Osteoblast (primary cell): Measurements from ENCODE around the gene SORCS1. TPM values are rescaled to one million over a fixed set of nuclear protein-coding genes. Genes with fewer than 3 reads are reported as not detected.

Experiments used
- DNase-seq: peaks from one replicate; pipeline ENCODE4 v3.0.0; 2011; ENCODE audit warnings: low spot score, mixed read lengths; ENCODE audit not compliant: insufficient read length; ENCODE audit errors: missing footprints
- H2AFZ ChIP-seq: 2 replicates; pipeline ENCODE4 v1.6.0; 2011; ENCODE audit warnings: mild to moderate bottlenecking, low read length
- H3K27ac ChIP-seq: 2 replicates; pipeline ENCODE4 v1.5.1; 2011; ENCODE audit warnings: mild to moderate bottlenecking, low read depth, low read length, moderate library complexity
- H3K27me3 ChIP-seq: 2 replicates; pipeline ENCODE4 v1.6.0; 2012; ENCODE audit warnings: mild to moderate bottlenecking, control low read depth, inconsistent platforms, low read length, moderate library complexity; ENCODE audit not compliant: insufficient read depth
- H3K36me3 ChIP-seq: 2 replicates; pipeline ENCODE4 v1.5.1; 2011; ENCODE audit warnings: mild to moderate bottlenecking, low read length, control low read depth, moderate library complexity; ENCODE audit not compliant: insufficient read depth
- H3K4me1 ChIP-seq: 2 replicates; pipeline ENCODE4 v1.5.1; 2011; ENCODE audit warnings: mild to moderate bottlenecking, low read length, control low read depth, moderate library complexity; ENCODE audit not compliant: insufficient read depth
- H3K4me2 ChIP-seq: 2 replicates; pipeline ENCODE4 v1.6.0; 2011; ENCODE audit warnings: mild to moderate bottlenecking, low read length; ENCODE audit not compliant: insufficient read depth
- H3K4me3 ChIP-seq: fragments of 200-600 bp; sonication (generic); 3 replicates; pipeline ENCODE4 v1.5.1; 2012; ENCODE audit warnings: mild to moderate bottlenecking, low read length, inconsistent platforms; ENCODE audit not compliant: insufficient read depth
- H3K79me2 ChIP-seq: 2 replicates; pipeline ENCODE4 v1.6.0; 2012; ENCODE audit warnings: mild to moderate bottlenecking, low read length, control low read depth, inconsistent platforms; ENCODE audit not compliant: insufficient read depth
- H3K9me3 ChIP-seq: 2 replicates; pipeline ENCODE4 v1.5.1; 2011; ENCODE audit warnings: low read depth, low read length, control low read depth
- H4K20me1 ChIP-seq: 2 replicates; pipeline ENCODE4 v1.6.0; 2012; ENCODE audit warnings: mild to moderate bottlenecking, low read length, control low read depth; ENCODE audit not compliant: insufficient read depth
- total RNA-seq: library from RNA; depleted of rRNA; stranded (reverse); fragments of >200 nt; gene quantifications from 2 replicates; pipeline ENCODE4 v1.2.3, GENCODE V29; 2012
- TF ChIP-seq, protein P1 (sequence below): IDR thresholded peaks from 2 replicates; pipeline ENCODE4 v1.5.1; 2011; ENCODE audit warnings: mild to moderate bottlenecking, low read depth, low read length, moderate library complexity; ENCODE audit errors: extremely low read depth

The SORCS1 gene
- total RNA-seq, 1 donor, result not detected

DNA sequence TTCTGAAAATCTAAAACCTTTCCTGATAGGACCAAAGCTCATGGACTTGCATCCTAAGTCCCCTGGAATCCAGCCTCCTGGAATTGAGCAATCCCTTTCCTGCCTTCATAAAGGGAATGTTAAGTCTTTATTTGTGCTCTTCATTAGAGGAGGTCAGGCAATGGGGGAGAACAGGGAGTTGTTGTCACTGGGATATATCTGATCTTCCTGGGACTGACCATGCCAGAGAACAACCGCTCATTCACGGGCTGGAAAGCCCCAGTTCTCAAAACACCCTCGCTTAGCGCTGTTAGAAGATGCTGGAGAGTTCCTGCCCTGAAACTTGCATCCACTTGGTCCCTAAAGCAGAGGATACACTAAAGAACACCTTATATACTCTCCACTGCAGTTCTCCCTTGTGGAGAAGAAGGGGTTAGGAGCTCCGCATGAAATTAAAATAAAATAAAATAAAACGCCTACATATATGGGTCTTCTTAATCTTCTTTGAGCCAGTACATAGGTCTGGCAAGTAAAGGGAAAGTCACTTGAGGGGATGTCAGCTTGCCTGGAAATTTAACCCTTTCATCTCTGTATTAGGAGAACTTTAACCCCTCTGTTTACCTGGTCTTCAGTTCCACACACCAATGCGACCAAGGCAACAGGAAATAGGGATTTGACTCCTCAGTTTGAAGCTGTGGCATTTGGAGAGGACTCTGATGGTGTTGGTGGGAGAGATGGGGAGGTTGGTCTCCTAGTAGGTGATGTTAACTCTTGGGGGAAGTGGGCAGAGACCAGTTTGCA, 1.2 kb downstream of the SORCS1 start:
- Histone ChIP-seq H3K9me3 (peaks cover 2% of the 10 kb centered on the region), H3K27me3 (no peaks in the 10 kb centered on the region), H2AFZ (no peak overlapping the region), H3K4me1 (no peaks in the 10 kb centered on the region), H3K79me2 (no peaks in the 10 kb centered on the region), H4K20me1 (no peaks in the 10 kb centered on the region), H3K36me3 (no peaks in the 10 kb centered on the region), H3K4me3 (no peak overlapping the region), H3K27ac (no peak overlapping the region), H3K4me2 (no peak overlapping the region)
- DNase-seq, result peak; percentile 53
- TF ChIP-seq, protein P1, sequence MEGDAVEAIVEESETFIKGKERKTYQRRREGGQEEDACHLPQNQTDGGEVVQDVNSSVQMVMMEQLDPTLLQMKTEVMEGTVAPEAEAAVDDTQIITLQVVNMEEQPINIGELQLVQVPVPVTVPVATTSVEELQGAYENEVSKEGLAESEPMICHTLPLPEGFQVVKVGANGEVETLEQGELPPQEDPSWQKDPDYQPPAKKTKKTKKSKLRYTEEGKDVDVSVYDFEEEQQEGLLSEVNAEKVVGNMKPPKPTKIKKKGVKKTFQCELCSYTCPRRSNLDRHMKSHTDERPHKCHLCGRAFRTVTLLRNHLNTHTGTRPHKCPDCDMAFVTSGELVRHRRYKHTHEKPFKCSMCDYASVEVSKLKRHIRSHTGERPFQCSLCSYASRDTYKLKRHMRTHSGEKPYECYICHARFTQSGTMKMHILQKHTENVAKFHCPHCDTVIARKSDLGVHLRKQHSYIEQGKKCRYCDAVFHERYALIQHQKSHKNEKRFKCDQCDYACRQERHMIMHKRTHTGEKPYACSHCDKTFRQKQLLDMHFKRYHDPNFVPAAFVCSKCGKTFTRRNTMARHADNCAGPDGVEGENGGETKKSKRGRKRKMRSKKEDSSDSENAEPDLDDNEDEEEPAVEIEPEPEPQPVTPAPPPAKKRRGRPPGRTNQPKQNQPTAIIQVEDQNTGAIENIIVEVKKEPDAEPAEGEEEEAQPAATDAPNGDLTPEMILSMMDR, result no peak

DNA sequence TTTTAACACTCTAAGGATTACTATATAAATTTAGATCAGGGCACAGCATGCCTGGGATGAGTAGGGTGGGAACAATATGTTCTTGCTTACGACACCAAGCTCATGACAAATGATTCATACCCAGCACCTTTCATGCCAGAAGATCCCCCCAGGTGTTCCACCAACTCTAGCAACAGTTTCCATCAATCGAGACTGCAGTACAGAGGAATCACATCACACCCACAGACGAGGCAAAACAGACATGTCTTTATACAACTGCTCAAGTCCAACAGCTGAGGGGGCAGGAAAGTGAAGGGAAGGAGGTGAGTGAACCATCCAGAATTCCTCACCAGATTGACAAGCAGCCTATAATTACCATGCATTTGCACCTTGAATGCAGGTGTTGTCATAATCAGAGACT, 3.6 kb downstream of the SORCS1 start:
- H3K4me3 ChIP-seq, result no peak overlapping the region
- DNase-seq, result no peak
- no peaks in the 10 kb centered on the region for H3K79me2 ChIP-seq
- TF ChIP-seq, protein P1, result no peak
- no peak overlapping the region for H3K4me2 ChIP-seq
- no peaks in the 10 kb centered on the region for H3K36me3 ChIP-seq
- H4K20me1 ChIP-seq, result no peaks in the 10 kb centered on the region
- H3K9me3 ChIP-seq, result peaks cover 2% of the 10 kb centered on the region
- no peak overlapping the region for H2AFZ ChIP-seq
- H3K27me3 ChIP-seq, result no peaks in the 10 kb centered on the region
- H3K4me1 ChIP-seq, result no peaks in the 10 kb centered on the region
- H3K27ac ChIP-seq, result no peak overlapping the region

DNA sequence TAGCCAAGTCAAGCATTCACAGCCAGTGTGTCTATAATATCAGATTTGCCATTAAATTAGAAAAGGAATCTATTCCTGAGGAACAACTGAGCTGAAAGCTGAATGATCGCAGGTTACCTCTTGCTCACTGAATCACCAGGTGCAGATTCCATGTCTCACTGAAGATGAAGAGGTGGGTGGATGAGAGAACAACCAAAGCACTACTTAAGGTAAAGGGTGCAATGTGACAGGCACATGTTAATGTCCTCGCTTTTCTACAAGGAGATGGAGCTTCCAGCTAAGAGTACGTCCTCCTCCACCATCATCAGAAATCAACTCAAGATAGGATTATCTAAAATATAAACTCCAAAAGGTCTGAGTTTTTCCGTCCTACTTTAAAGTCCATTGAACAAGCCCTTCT, 4.6 kb downstream of the SORCS1 start:
- Histone ChIP-seq H3K27me3 (no peaks in the 10 kb centered on the region), H3K4me1 (no peaks in the 10 kb centered on the region), H3K27ac (no peak overlapping the region), H3K4me3 (no peak overlapping the region), H3K36me3 (no peaks in the 10 kb centered on the region), H2AFZ (no peak overlapping the region), H3K79me2 (no peaks in the 10 kb centered on the region), H3K4me2 (no peak overlapping the region), H3K9me3 (peaks cover 2% of the 10 kb centered on the region), H4K20me1 (no peaks in the 10 kb centered on the region)
- TF ChIP-seq, protein P1, result no peak
- DNase-seq, result no peak

DNA sequence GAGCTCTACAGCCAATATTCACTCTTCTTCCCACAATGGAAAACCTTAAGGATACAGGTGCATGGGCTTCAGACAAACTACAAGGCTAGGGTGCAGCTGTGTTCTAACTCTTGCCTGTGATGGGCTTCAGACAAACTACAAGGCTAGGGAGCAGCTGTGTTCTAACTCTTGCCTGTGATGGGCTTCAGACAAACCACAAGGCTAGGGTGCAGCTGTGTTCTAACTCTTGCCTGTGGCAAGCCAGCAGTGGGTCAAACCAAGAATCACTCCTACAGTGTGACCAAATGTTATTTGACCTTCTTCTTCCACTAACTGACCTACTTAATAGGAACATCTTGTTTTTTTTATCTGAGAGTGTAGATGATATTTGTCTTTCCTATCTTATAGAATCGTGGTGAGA, 7.4 kb downstream of the SORCS1 start:
- DNase-seq, result no peak

More for the DNA sequence above, 7.4 kb downstream of the SORCS1 start:
- H3K79me2 ChIP-seq, result no peaks in the 10 kb centered on the region
- H3K9me3 ChIP-seq, result peaks cover 2% of the 10 kb centered on the region
- no peaks in the 10 kb centered on the region for H3K4me1 ChIP-seq
- H4K20me1 ChIP-seq, result no peaks in the 10 kb centered on the region
- H3K27me3 ChIP-seq, result no peaks in the 10 kb centered on the region
- no peak overlapping the region for H3K4me2 ChIP-seq
- no peaks in the 10 kb centered on the region for H3K36me3 ChIP-seq
- no peak overlapping the region for H3K4me3 ChIP-seq
- TF ChIP-seq, protein P1, result no peak
- no peak overlapping the region for H2AFZ ChIP-seq
- no peak overlapping the region for H3K27ac ChIP-seq
